GM12891 (cell line): Measurements from ENCODE around the gene ADCY10.
"Not testable (repeated sequence)": the region's sequence is repeated elsewhere in the genome, so short reads cannot be mapped to it uniquely, and the experiment has no call there.

Experiments used
- DNase-seq: peaks from one replicate; pipeline ENCODE4 v3.0.0; 2011; ENCODE audit warnings: low spot score; ENCODE audit not compliant: insufficient read length
- FAIRE-seq: peaks from 2 replicates; lab custom pipeline; 2011; peaks lifted over from hg19 to GRCh38; lab: Jason Lieb, UNC
- PAX5 ChIP-seq: IDR thresholded peaks from 2 replicates; pipeline ENCODE4 v1.6.1; 2011; ENCODE audit warnings: low read length, moderate library complexity, mild to moderate bottlenecking; ENCODE audit not compliant: insufficient read depth, severe bottlenecking
- POLR2A ChIP-seq: IDR thresholded peaks from 2 replicates; pipeline ENCODE4 v1.6.1; 2011; ENCODE audit warnings: low read depth, low read length, control low read depth
- POLR2AphosphoS5 ChIP-seq: IDR thresholded peaks from 2 replicates; pipeline ENCODE4 v1.6.1; 2011; ENCODE audit warnings: low read depth, low read length, control low read depth
- POU2F2 ChIP-seq: IDR thresholded peaks from 2 replicates; pipeline ENCODE4 v1.6.1; 2011; ENCODE audit warnings: low read depth, mild to moderate bottlenecking, control low read depth, low read length, moderate library complexity
- SPI1 ChIP-seq: IDR thresholded peaks from 2 replicates; pipeline ENCODE4 v1.6.1; 2011; ENCODE audit warnings: low read depth, low read length, control low read depth
- TAF1 ChIP-seq: IDR thresholded peaks from 2 replicates; pipeline ENCODE4 v1.6.1; 2011; ENCODE audit warnings: low read depth, low read length, control low read depth

The ADCY10 gene

DNA sequence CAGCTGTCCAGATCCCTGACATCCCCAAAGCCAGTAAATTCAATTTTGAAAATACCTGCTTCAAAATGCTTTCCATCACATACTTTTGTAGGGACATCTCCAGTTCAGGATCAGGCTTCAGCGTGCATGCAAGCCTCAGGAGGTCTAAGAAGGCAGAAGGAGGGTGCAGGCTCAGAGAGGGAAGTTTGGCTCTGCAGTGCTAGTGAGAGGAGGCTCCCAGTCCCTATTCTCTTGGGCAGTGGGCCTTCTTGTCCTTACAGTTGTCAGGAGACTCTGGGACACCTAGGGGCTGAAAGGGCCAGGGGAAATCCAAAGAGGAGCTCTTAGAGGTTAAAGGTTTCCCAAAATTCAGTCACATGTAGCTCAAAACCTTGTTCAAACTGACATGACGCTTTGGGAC, 20.1 kb downstream of the ADCY10 start:
- no peak for DNase-seq
- TF ChIP-seq SPI1: no peak
- TF ChIP-seq POLR2AphosphoS5: no peak
- TF ChIP-seq POU2F2: no peak
- TF ChIP-seq POLR2A: no peak
- no peak for TF ChIP-seq PAX5
- no peak for TF ChIP-seq TAF1
- FAIRE-seq: no peak

DNA sequence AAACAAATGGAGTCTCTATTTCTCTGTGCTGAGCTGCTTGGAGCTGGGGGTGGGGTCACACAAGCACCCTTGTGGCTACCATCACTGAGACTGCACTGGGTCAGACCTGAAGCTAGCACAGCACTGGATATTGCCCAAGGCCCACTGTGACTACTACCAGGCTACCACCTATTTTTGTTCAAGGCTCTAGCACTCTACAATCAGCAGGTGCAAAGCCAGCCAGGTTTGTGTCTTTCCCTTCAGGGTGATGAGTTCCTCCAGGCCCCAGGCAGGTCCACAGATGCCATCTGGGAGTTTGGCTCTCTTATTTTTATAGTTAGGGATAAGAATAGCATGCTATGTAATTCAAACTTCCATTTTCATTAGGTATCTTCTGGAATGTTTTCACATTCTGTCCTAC, 23.5 kb downstream of the ADCY10 start:
- FAIRE-seq (no peak), DNase-seq (no peak)
- TF ChIP-seq POU2F2 (no peak), POLR2AphosphoS5 (no peak), SPI1 (no peak), TAF1 (no peak), POLR2A (no peak), PAX5 (no peak)

DNA sequence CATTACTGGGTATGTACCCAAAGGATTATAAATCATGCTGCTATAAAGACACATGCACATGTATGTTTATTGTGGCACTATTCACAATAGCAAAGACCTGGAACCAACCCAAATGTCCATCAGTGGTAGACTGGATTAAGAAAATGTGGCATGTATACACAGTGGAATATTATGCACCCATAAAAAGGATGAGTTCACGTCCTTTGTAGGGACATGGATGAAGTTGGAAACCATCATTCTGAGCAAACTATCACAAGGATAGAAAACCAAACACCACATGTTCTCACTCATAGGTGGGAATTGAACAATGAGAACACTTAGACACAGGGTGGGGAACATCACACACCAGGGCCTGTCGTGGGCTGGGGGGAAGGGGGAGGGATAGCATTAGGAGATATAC, 26.7 kb downstream of the ADCY10 start:
- not testable (repeated sequence) for FAIRE-seq, DNase-seq

DNA sequence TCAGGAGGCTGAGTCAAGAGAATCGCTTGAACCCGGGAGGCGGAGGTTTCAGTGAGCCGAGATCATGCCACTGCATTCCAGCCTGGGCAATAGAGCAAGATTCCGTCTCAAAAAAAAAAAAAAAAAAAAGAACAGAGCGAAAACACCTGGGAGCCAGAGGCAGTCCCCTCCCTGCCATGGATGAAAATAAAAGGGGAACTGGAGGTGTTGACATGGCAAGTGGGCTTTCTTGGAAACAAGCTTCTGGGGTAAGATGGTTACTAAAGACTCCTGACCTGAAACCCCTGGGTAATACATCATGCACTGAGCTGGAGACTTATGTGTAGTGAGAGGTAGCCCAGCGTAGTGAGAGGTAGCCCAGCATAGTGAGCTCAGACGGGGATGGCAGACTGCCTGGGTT, 31.6 kb downstream of the ADCY10 start:
- TF ChIP-seq TAF1 (no peak), POLR2AphosphoS5 (no peak), POU2F2 (no peak), PAX5 (no peak), SPI1 (no peak), POLR2A (no peak)
- FAIRE-seq (no peak), DNase-seq (no peak)

DNA sequence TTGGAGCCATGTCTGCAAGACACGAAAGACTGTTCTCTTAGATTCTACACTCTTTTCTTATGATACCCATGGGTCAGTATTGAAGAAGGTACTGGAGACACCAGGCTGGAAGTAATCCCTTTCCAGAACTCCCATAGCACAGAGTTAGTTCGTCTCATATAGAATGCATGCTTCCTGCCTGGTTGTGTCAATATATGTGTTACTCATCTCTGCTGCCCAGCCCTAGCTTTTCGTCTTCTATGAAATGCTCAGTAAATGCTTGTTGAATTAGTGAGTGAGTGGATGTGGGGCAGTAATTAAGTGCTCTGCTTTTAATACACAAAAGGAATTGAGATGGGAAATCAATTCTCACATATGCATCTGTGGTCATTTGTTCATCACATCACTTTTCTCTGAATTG, 32.1 kb downstream of the ADCY10 start:
- FAIRE-seq: no peak
- DNase-seq: no peak
- no peak for TF ChIP-seq TAF1

DNA sequence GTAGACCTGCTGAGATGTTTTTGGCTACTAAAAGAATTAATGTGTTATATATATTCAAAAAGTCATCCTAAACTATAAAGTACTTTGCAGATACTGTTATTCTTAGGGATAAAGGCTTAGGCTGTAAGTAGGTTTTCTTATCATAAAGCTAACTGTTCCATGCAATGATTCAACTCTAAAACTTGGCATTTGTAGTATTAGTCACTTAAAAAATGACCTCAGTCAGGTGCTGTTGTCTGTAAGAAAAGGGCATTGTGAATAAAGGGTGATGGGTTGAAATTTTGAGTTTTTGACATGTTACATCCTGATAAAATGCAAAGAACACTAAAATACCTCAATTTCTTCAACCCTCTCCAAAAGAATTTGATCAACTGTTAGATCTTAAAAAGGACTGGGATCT, 32.9 kb downstream of the ADCY10 start:
- DNase-seq: no peak
- FAIRE-seq: no peak
- TF ChIP-seq SPI1: no peak
- TF ChIP-seq PAX5: no peak
- no peak for TF ChIP-seq POLR2AphosphoS5
- TF ChIP-seq POU2F2: no peak
- no peak for TF ChIP-seq POLR2A
- no peak for TF ChIP-seq TAF1

DNA sequence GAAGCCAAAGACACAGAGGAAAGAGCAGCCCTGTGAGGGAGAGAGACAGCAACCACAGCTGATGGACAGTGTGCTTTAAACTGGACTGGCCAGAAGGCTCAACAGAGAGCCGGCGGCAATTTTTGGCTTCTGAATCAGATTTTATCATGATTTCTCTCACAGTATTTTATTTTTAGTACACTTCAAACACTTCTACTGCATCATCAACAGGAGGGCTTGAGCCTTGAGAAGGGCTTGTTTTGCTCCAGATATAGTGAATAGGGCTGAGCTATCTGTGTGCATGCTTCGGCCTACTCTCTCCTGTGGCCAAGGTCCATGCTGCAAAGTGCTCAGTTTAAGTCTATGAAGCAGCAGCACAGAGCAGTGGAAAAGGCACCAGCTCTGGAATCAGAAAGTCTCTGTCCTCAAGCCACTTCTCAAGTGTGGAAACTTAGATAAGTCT, 33.3 kb downstream of the ADCY10 start:
- no peak for TF ChIP-seq PAX5
- no peak for TF ChIP-seq POLR2A
- no peak for TF ChIP-seq TAF1
- TF ChIP-seq POU2F2: no peak
- no peak for TF ChIP-seq SPI1
- TF ChIP-seq POLR2AphosphoS5: no peak
- FAIRE-seq (no peak), DNase-seq (no peak)

DNA sequence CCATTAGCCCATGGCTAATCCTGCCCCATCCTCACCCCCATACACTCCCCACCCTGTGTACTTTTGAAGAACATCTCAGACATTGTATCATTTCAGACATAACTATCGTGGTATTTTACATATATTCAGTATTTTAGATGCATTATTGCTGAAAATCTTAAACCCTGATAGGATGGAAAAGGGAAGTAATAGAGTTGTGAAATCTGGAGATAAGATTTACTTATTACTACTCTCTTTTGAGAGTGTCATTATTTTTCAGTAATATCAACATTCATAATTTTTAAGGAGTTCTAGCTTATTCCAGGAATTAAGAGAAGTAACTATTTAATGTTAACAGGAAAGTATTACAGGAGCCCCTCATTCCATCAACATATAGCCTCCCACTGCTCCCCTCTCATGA, 34.4 kb downstream of the ADCY10 start:
- FAIRE-seq: no peak
- no peak for DNase-seq
- TF ChIP-seq POLR2A: no peak
- TF ChIP-seq TAF1: no peak
- no peak for TF ChIP-seq POU2F2
- no peak for TF ChIP-seq SPI1
- TF ChIP-seq POLR2AphosphoS5: no peak
- TF ChIP-seq PAX5: no peak

DNA sequence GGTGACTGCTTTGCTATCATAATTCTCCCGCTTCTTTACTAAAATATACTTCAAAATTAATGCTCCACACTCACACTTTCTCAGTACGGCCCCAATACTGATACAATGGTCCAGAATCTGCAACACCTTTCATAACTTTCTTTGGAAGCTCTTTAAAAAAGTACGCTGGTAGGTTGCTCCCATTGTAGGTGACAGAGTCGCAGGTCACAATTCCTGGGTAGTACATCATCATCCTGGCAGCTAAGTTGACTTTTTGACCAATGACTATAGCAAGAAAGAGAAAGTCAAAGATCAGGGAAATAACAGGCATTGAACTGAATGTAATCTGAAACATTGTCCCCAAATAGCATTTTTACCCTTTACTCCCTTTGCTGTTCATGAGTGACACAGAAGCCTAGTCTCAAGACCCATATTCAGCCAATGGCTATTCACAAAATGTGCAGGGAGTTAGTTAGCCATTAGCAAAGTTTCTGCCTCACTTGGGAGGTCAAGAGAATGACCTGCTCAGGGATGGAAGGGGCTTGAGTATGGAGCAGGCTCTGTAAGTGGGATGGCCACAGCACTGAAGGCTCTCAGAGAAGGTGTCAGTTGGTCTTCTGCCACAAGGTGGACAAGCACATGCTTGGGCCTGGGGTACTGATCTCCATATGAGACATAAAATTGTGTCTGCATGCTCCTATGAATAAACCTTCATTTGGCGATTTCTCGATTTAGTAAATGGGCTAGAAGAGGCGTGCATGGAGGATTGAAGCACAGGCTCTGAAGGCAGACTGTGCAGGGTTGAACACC, 35.4 kb downstream of the ADCY10 start:
- DNase-seq (no peak), FAIRE-seq (no peak)
- no peak for TF ChIP-seq POU2F2
- TF ChIP-seq POLR2A: no peak
- no peak for TF ChIP-seq PAX5
- no peak for TF ChIP-seq SPI1
- TF ChIP-seq POLR2AphosphoS5: no peak
- TF ChIP-seq TAF1: no peak

DNA sequence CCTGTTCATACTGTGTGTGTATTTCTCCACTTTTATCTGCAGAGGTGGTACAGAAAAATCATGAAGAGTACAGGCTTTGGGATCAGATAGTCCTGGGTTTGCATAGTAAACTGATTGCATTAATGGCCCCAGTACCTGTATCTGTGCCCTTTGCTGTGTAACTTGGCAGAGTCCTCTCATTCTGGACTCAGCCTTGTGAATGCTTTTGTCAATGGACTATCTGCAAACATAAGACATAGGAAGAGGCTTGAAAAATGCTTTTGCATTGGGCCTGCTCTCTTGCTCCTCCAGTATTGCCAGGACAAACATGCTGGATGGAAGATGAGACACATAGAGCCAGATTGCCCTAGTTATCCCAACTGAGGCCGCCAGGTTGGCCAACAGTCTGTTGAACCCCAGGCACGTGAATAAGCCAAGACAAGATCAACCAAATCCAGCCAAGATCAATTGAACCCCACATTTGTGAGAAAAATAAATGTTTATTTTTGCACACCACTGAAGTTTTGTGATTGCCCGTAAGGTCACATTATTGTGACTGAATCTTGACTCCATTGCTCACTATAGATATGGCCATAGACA, 37.2 kb downstream of the ADCY10 start:
- no peak for FAIRE-seq
- DNase-seq: no peak
- no peak for TF ChIP-seq PAX5
- TF ChIP-seq TAF1: no peak
- TF ChIP-seq SPI1: no peak
- no peak for TF ChIP-seq POU2F2
- no peak for TF ChIP-seq POLR2A
- no peak for TF ChIP-seq POLR2AphosphoS5
